Glutamatergic neuron (in vitro differentiated cells): ENCODE data around the gene ZSCAN16. TPM values are rescaled to one million over a fixed set of nuclear protein-coding genes. Genes with fewer than 3 reads are reported as not detected.

Experiments used
- DNase-seq: peaks from one replicate; pipeline ENCODE4 v3.0.0; 2022
- H3K27ac Mint-ChIP-seq: one replicate; pipeline ENCODE4 v1.8.0; 2020; ENCODE audit warnings: mild to moderate bottlenecking, mixed read lengths, inconsistent platforms; ENCODE audit not compliant: unreplicated experiment
- H3K27me3 Mint-ChIP-seq: one replicate; pipeline ENCODE4 v1.8.0; 2020; ENCODE audit warnings: mild to moderate bottlenecking, moderate library complexity, mixed read lengths, inconsistent platforms; ENCODE audit not compliant: unreplicated experiment
- H3K36me3 Mint-ChIP-seq: one replicate; pipeline ENCODE4 v1.8.0; 2020; ENCODE audit warnings: mild to moderate bottlenecking, mixed read lengths, inconsistent platforms; ENCODE audit not compliant: unreplicated experiment
- H3K4me1 Mint-ChIP-seq: one replicate; pipeline ENCODE4 v1.8.0; 2020; ENCODE audit warnings: mild to moderate bottlenecking, low read depth, mixed read lengths, inconsistent platforms; ENCODE audit not compliant: unreplicated experiment
- H3K4me3 Mint-ChIP-seq: one replicate; pipeline ENCODE4 v1.8.0; 2020; ENCODE audit warnings: mild to moderate bottlenecking, mixed read lengths, inconsistent platforms; ENCODE audit not compliant: unreplicated experiment
- H3K9me3 Mint-ChIP-seq: one replicate; pipeline ENCODE4 v1.8.0; 2020; ENCODE audit warnings: mild to moderate bottlenecking, moderate library complexity, mixed read lengths, inconsistent platforms; ENCODE audit not compliant: unreplicated experiment
- total RNA-seq: library from RNA; stranded (reverse); fragmentation: NEBNext Ultra II Directional; extraction: Animal tissue kit (Norgen Biotek cat#: 25700); gene quantifications from one replicate; pipeline ENCODE4 v1.2.1, GENCODE V29; 2021; ENCODE audit not compliant: unreplicated experiment
- TF ChIP-seq, protein P1 (sequence below): fragments of 200-600 bp; sonication (generic); IDR thresholded peaks from one replicate; pipeline ENCODE4 v1.5.0; 2021; ENCODE audit not compliant: partially characterized antibody, unreplicated experiment

Gene ZSCAN16
- total RNA-seq, 1 donor from 2014 or later, result 20.0 TPM

DNA sequence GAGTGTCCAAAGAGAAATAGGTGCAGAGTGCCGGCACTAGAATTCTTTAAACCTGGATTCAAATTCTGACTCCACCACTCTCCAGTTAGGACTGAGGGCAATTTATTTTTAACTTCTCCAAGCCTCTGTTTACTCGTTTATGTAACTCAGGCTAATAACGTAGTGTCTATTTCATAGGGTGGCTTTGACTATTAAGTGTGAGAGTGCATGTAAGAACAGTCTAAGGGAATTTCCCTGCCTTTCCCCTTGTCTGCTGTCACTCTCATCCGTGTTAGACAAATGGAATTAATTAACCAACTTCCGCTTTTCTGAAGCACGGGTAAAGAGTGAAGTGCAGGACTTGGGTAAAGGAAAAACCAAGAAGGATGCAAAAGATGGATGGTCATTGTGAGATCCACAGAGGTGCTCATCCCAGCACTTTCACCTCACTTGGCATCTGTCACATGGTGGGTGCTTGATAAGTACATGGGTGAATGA lies 13.1 kb downstream of the ZSCAN16 start:
- H3K4me1 Mint-ChIP-seq, result peaks cover 15% of the 10 kb centered on the region

DNA sequence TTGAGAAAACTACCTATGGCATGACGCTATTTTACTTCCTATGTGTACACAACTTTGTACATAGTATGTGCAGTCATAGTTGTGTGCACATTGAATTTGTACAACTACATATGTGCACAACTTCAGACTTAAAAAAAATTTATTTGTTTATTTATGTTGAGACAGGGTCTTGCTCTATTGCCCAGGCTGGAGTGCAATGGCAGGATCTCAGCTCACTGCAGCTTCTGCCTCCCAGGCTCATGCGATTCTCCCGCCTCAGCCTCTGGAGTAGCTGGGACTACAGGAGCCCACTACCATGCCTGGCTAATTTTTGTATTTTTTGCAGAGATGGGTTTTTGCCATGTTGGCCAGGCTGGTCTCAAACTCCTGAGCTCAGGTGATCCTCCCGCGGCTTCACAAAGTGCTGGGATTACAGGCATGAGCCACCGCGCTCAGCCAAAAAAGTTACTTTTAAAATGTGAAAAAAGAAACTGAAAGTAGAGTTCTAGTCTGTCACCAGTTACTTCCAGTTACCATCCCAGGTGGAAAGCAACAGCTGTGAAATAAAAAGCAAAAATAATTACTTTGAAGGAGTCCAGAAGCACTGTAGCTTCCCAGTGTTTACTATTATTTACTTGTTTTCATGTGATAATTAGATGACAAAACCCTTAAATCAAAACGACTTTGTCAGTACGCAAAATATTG lies 15.6 kb downstream of the ZSCAN16 start:
- Mint-ChIP-seq H3K4me3 (peak overlapping the region; percentile 26), H3K9me3 (peaks cover 9% of the 10 kb centered on the region), H3K27me3 (peaks cover 6% of the 10 kb centered on the region), H3K4me1 (peaks cover 17% of the 10 kb centered on the region), H3K27ac (no peak overlapping the region), H3K36me3 (no peaks in the 10 kb centered on the region)
- DNase-seq, result no peak
- TF ChIP-seq, protein P1, sequence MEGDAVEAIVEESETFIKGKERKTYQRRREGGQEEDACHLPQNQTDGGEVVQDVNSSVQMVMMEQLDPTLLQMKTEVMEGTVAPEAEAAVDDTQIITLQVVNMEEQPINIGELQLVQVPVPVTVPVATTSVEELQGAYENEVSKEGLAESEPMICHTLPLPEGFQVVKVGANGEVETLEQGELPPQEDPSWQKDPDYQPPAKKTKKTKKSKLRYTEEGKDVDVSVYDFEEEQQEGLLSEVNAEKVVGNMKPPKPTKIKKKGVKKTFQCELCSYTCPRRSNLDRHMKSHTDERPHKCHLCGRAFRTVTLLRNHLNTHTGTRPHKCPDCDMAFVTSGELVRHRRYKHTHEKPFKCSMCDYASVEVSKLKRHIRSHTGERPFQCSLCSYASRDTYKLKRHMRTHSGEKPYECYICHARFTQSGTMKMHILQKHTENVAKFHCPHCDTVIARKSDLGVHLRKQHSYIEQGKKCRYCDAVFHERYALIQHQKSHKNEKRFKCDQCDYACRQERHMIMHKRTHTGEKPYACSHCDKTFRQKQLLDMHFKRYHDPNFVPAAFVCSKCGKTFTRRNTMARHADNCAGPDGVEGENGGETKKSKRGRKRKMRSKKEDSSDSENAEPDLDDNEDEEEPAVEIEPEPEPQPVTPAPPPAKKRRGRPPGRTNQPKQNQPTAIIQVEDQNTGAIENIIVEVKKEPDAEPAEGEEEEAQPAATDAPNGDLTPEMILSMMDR, result no peak

More for the DNA sequence above, 13.1 kb downstream of the ZSCAN16 start:
- Mint-ChIP-seq H3K4me3 (peak overlapping the region; percentile 99), H3K36me3 (no peaks in the 10 kb centered on the region), H3K9me3 (peaks cover 9% of the 10 kb centered on the region), H3K27me3 (peaks cover 6% of the 10 kb centered on the region), H3K27ac (peak overlapping the region; percentile 99)
- no peak for DNase-seq
- TF ChIP-seq, protein P1, result no peak

- Mint-ChIP-seq H3K4me1 (peaks cover 12% of the 10 kb centered on the region), H3K27ac (no peak overlapping the region), H3K36me3 (no peaks in the 10 kb centered on the region), H3K4me3 (peak overlapping the region; percentile 26), H3K27me3 (peaks cover 6% of the 10 kb centered on the region), H3K9me3 (peaks cover 6% of the 10 kb centered on the region)
- TF ChIP-seq, protein P1, result no peak
- no peak for DNase-seq
These were observed 16.2 kb downstream of the ZSCAN16 start for GRCh38 chr6:28140616-28141015.

GRCh38 chr6:28141500-28142329 lies 17.3 kb downstream of the ZSCAN16 start, which contains the start of gene ZKSCAN8:
Gene ZKSCAN8, plus strand, starts transcription at chr6:28141883. Its CDS starts 6,525 bp downstream, at chr6:28148408.
- TF ChIP-seq, protein P1, result no peak
- peak within 1 kb of the TSS; percentile 97 for H3K4me3 Mint-ChIP-seq
- DNase-seq, result peak; percentile 78
- H3K36me3 Mint-ChIP-seq, result no peaks in the 10 kb centered on the region
- H3K9me3 Mint-ChIP-seq, result peaks cover 2% of the 10 kb centered on the region
- H3K4me1 Mint-ChIP-seq, result peaks cover 11% of the 10 kb centered on the region
- H3K27me3 Mint-ChIP-seq, result peaks cover 4% of the 10 kb centered on the region
- H3K27ac Mint-ChIP-seq, result peak within 1 kb of the TSS; percentile 93

- peak overlapping the region; percentile 97 for H3K4me3 Mint-ChIP-seq
- peak overlapping the region; percentile 93 for H3K27ac Mint-ChIP-seq
- peaks cover 2% of the 10 kb centered on the region for H3K9me3 Mint-ChIP-seq
- H3K4me1 Mint-ChIP-seq, result peaks cover 11% of the 10 kb centered on the region
- TF ChIP-seq, protein P1, result no peak
- no peaks in the 10 kb centered on the region for H3K36me3 Mint-ChIP-seq
- peaks cover 4% of the 10 kb centered on the region for H3K27me3 Mint-ChIP-seq
- DNase-seq, result no peak
These were observed 18.0 kb downstream of the ZSCAN16 start for GRCh38 chr6:28142446-28142845.
